A673 (cell line): Measurements from ENCODE around the gene COBLL1. TPM values are rescaled to one million over a fixed set of nuclear protein-coding genes. Genes with fewer than 3 reads are reported as not detected.

ENCODE experiments used
- BruUV-seq: library from RNA; stranded (reverse); fragments of 400-500 nt; replicated peaks from 2 replicates; lab custom pipeline; 2021; lab: Mats Ljungman, UMichigan
- CTCF ChIA-PET: fragments of 300-600 bp; sonication (Branson Sonifier 250); formaldehyde crosslinking; loops from one replicate; lab custom pipeline; 2022; ENCODE audit warnings: antibody characterized with exemption; lab: Charles Lee
- POLR2A ChIA-PET: fragments of 300-600 bp; sonication (Branson Sonifier 250); formaldehyde crosslinking; loops from one replicate; lab custom pipeline; 2022; ENCODE audit warnings: antibody characterized with exemption; ENCODE audit not compliant: low non-redundant PET; lab: Charles Lee
- DNase-seq: peaks from one replicate; pipeline ENCODE4 v3.0.0-alpha.2; 2015; ENCODE audit warnings: low spot score
- H3K27ac ChIP-seq: fragments of 200-600 bp; sonication (generic); 2 replicates; pipeline ENCODE4 v1.5.1; 2016; ENCODE audit warnings: mixed run types, low read depth, mild to moderate bottlenecking, mixed read lengths, antibody characterized with exemption, low read length; ENCODE audit not compliant: poor library complexity, severe bottlenecking
- H3K27me3 ChIP-seq: fragments of 200-600 bp; sonication (generic); replicated peaks from 2 replicates; pipeline ENCODE4 v1.6.1; 2017; ENCODE audit warnings: mixed run types, low read depth, mild to moderate bottlenecking, mixed read lengths, antibody characterized with exemption, low read length; ENCODE audit not compliant: insufficient read depth, poor library complexity
- H3K36me3 ChIP-seq: fragments of 200-600 bp; sonication (generic); 2 replicates; pipeline ENCODE4 v1.6.1; 2016; ENCODE audit warnings: mixed run types, mild to moderate bottlenecking, mixed read lengths, antibody characterized with exemption, low read length; ENCODE audit not compliant: insufficient read depth, poor library complexity, severe bottlenecking
- H3K4me1 ChIP-seq: fragments of 200-600 bp; sonication (generic); 2 replicates; pipeline ENCODE4 v1.6.1; 2017; ENCODE audit warnings: mixed run types, mild to moderate bottlenecking, mixed read lengths, antibody characterized with exemption, low read length; ENCODE audit not compliant: insufficient read depth, poor library complexity, severe bottlenecking
- H3K4me3 ChIP-seq: fragments of 200-600 bp; sonication (generic); 2 replicates; pipeline ENCODE4 v1.5.1; 2016; ENCODE audit warnings: low read depth, mixed run types, mild to moderate bottlenecking, mixed read lengths, low read length; ENCODE audit not compliant: poor library complexity, severe bottlenecking
- H3K9me3 ChIP-seq: fragments of 200-600 bp; sonication (generic); 2 replicates; pipeline ENCODE4 v1.6.1; 2016; ENCODE audit warnings: mixed run types, low read depth, mild to moderate bottlenecking, mixed read lengths, antibody characterized with exemption, low read length; ENCODE audit not compliant: poor library complexity, severe bottlenecking
- EZH2 ChIP-seq: fragments of 200-600 bp; sonication (generic); IDR thresholded peaks from 2 replicates; pipeline ENCODE4 v1.6.1; 2017; ENCODE audit warnings: borderline replicate concordance, low read depth, mild to moderate bottlenecking, mixed read lengths, antibody characterized with exemption, low read length; ENCODE audit not compliant: poor library complexity, severe bottlenecking
- intact Hi-C: fragments of 100-400 bp; cut with micrococcal nuclease; formaldehyde crosslinking; loops from one replicate; pipeline ENCODE4 v1.10.0; 2022; ENCODE audit not compliant: unreplicated experiment
- total RNA-seq: library from RNA; stranded (reverse); gene quantifications from 2 replicates; pipeline ENCODE4 v1.2.3, GENCODE V29; 2021
- TF ChIP-seq, protein P1 (sequence below): fragments of 300-800, 200-600 bp; sonication (generic); conservative IDR thresholded peaks from 2 replicates; pipeline ENCODE4 v1.5.1; 2017; ENCODE audit warnings: low read depth, mild to moderate bottlenecking, antibody characterized with exemption, low read length, moderate library complexity, mixed read lengths

Gene COBLL1
- total RNA-seq, 1 experiment from 2014 or later = 6.6 TPM

DNA sequence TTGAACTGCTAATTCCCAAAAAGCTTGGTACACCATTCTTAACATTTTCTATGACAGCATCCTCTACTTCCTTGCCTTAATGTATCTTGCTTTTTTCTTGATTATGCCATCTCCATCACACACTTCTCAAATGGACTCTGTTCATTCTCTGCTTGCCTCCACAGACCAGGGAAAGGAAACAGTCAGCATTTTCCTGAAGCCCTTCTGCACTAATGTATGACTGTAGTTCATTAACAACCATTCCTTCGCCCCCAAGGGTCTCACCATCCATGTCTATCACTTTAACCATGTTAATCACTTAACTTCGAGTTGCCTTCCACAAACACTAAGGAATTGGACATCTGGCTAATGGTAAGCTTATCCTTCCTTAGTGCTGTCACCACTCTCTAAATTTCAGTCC is 54.8 kb downstream of the COBLL1 start:
- H3K4me1 ChIP-seq = no peaks in the 10 kb centered on the region
- BruUV-seq = no TSS peak
- H3K4me3 ChIP-seq = no peak overlapping the region
- POLR2A ChIA-PET = no interaction called here
- no peaks in the 10 kb centered on the region for H3K27me3 ChIP-seq
- no peak overlapping the region for H3K27ac ChIP-seq
- TF ChIP-seq, protein P1, sequence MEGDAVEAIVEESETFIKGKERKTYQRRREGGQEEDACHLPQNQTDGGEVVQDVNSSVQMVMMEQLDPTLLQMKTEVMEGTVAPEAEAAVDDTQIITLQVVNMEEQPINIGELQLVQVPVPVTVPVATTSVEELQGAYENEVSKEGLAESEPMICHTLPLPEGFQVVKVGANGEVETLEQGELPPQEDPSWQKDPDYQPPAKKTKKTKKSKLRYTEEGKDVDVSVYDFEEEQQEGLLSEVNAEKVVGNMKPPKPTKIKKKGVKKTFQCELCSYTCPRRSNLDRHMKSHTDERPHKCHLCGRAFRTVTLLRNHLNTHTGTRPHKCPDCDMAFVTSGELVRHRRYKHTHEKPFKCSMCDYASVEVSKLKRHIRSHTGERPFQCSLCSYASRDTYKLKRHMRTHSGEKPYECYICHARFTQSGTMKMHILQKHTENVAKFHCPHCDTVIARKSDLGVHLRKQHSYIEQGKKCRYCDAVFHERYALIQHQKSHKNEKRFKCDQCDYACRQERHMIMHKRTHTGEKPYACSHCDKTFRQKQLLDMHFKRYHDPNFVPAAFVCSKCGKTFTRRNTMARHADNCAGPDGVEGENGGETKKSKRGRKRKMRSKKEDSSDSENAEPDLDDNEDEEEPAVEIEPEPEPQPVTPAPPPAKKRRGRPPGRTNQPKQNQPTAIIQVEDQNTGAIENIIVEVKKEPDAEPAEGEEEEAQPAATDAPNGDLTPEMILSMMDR = no peak
- TF ChIP-seq EZH2 = no peak
- CTCF ChIA-PET = no interaction called here
- H3K9me3 ChIP-seq = no peaks in the 10 kb centered on the region
- no peaks in the 10 kb centered on the region for H3K36me3 ChIP-seq
- no peak for DNase-seq
- intact Hi-C loops = no loop called here

DNA sequence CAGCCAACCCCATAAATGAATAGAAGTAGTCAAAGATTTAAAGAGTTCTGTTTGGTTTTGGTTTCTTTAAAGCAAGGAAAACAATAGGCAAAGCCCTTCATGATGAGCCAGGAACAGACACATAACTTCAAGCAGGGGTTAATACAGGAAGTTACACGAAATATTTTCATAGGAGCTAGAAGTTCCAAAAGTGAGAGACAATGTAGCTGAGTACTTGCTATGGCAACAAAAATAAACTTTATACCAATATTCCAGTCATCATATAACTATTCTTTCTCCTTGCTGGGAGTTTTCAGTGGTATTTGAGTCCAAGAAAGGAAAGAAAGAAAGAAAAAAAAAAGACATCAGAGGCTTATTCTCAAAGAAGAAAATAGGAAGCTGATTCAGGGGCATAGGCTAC is 56.2 kb downstream of the COBLL1 start:
- TF ChIP-seq, protein P1 = no peak
- TF ChIP-seq EZH2 = no peak
- Histone ChIP-seq H3K36me3 (no peaks in the 10 kb centered on the region), H3K27ac (no peak overlapping the region), H3K4me3 (no peak overlapping the region), H3K9me3 (no peaks in the 10 kb centered on the region), H3K27me3 (no peaks in the 10 kb centered on the region), H3K4me1 (no peaks in the 10 kb centered on the region)
- POLR2A ChIA-PET = no interaction called here
- no peak for DNase-seq
- intact Hi-C loops = no loop called here
- no TSS peak for BruUV-seq
- CTCF ChIA-PET = no interaction called here

DNA sequence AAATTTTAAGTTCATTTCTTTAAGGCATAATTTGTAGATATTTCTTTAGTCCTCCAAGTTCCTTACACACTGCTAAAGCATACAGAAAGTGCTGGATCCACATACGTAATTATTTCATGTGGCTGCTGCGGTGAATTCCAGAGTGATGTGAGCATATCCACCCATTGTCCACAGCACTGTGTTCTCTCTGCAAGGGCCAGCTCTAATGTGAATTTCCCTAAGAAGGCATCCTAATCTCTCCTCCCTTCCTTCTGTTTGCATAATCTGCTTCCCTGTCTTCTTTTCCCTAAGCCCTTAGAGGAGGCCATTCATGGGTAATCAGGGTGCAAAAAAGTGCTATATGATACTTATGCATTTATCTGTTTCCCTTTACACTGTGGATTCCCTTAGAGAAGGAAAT is 57.2 kb downstream of the COBLL1 start:
- Histone ChIP-seq H3K27ac (no peak overlapping the region), H3K36me3 (no peaks in the 10 kb centered on the region), H3K9me3 (no peaks in the 10 kb centered on the region), H3K27me3 (no peaks in the 10 kb centered on the region), H3K4me3 (no peak overlapping the region), H3K4me1 (no peaks in the 10 kb centered on the region)
- TF ChIP-seq, protein P1 = no peak
- no peak for TF ChIP-seq EZH2
- intact Hi-C loops = no loop called here
- POLR2A ChIA-PET = no interaction called here
- DNase-seq = no peak
- CTCF ChIA-PET = interaction anchor here (0.6 kb wide), 1 partner anchor 1168 kb away, joined by 3 read pairs; no protein-coding TSS in a partner anchor
- no TSS peak for BruUV-seq
